HepG2 (cell line): ENCODE data around the gene DYNC2LI1. TPM values are rescaled to one million over a fixed set of nuclear protein-coding genes. Genes with fewer than 3 reads are reported as not detected.

Experiments used
- ARNT ChIP-seq: fragments of 450-650 bp; IDR thresholded peaks from 2 replicates; pipeline ENCODE4 v1.6.1; 2017
- KDM1A ChIP-seq: IDR thresholded peaks from 2 replicates; pipeline ENCODE4 v1.6.1; 2016; ENCODE audit warnings: missing compliant biosample characterization
- SIX1 ChIP-seq: sonication (generic); formaldehyde crosslinking; IDR thresholded peaks from 2 replicates; pipeline ENCODE4 v1.4.0; 2020; ENCODE audit warnings: missing genetic modification reagents, borderline replicate concordance
- ZNF605 ChIP-seq: sonication (generic); formaldehyde crosslinking; IDR thresholded peaks from 2 replicates; pipeline ENCODE4 v1.8.0; 2022; ENCODE audit warnings: mild to moderate bottlenecking, missing genetic modification reagents
- ZNF724P ChIP-seq: sonication (generic); formaldehyde crosslinking; IDR thresholded peaks from 2 replicates; pipeline ENCODE4 v1.8.0; 2022; ENCODE audit warnings: missing genetic modification reagents, borderline replicate concordance
- polyA plus RNA-seq, 8 experiments: library from polyadenylated mRNA; depleted of rRNA in 3 of 8; stranded (reverse) in 7 of 8; unstranded in 1 of 8; fragments of >200 nt; fragmentation: Illumina TruSeq in 4 of 8; extraction: Trizol in 4 of 8; gene quantifications; 2 replicates each; pipeline versions ENCODE4 v1.2.1 to v1.2.3, GENCODE V29; 2011 to 2016; ENCODE audit warnings: low read depth in 4 of 8, missing spikeins in 1 of 8, mixed read lengths in 1 of 8; ENCODE audit not compliant: insufficient read depth in 1 of 8
- total RNA-seq, 5 experiments: library from RNA; depleted of rRNA; stranded (reverse); fragments of >200 nt; fragmentation: Illumina TruSeq; extraction: Trizol; gene quantifications; 2 replicates each; pipeline ENCODE4 v1.2.3, GENCODE V29; 2016; ENCODE audit warnings: low read depth in 1 of 5
- TF ChIP-seq, protein P1 (sequence below): sonication (generic); formaldehyde crosslinking; IDR thresholded peaks from 2 replicates; pipeline ENCODE4 v1.4.0; 2020; ENCODE audit warnings: missing genetic modification reagents, borderline replicate concordance
- TF ChIP-seq, protein P2 (sequence below): sonication (generic); formaldehyde crosslinking; IDR thresholded peaks from 2 replicates; pipeline ENCODE4 v1.8.1; 2023; ENCODE audit warnings: mild to moderate bottlenecking, missing genetic modification reagents
- TF ChIP-seq, protein P3 (sequence below): sonication (generic); formaldehyde crosslinking; IDR thresholded peaks from 2 replicates; pipeline ENCODE4 v1.9.0; 2021; ENCODE audit warnings: missing genetic modification reagents, borderline replicate concordance
- TF ChIP-seq, protein P4 (sequence below): sonication (generic); formaldehyde crosslinking; IDR thresholded peaks from 2 replicates; pipeline ENCODE4 v1.5.1; 2020; ENCODE audit warnings: mild to moderate bottlenecking, missing genetic modification reagents, moderate library complexity

DYNC2LI1 gene
- total and polyA plus RNA-seq, 2 of the 13 experiments (the other 11 are each of a cell fraction or from before 2014, with no cell fraction given), result 16.9 to 23.2 TPM

DNA sequence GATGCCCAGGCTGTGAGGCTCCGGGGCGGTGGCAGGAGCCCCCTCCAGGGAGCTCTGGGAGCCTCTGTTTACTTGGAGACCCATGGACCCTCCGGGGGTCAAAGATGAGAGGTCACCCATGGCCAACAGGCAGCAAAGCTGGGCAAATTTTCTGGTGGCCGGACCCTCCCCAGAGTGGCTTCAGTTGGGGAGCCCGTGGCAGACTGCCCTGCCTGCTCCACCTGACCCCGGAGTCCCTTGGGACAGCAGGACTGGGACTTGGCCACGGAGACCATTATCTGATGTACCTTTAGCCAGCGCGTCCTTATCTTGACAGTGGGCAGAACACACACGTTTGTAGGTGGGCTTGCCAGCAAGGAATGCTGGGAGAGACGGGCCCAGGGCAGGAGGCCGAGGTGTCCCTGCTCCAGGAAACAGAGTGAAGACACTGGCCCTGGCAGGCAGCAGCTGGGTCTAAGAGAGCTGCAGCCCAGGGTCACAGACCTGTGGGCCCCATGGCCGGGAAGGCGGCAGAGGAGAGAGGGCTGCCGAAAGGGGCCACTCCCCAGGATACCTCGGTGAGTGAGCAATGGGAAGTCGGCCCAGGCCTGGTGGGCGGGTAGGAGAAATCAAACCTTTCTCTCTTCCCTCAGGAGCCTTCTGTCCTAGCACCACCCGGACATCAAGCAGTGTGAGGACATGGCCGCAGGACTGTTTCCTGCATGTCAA, 64.9 kb downstream of the DYNC2LI1 start, which contains the start of the genes ABCG5 and ABCG8 (continued):
- TF ChIP-seq, protein P1, sequence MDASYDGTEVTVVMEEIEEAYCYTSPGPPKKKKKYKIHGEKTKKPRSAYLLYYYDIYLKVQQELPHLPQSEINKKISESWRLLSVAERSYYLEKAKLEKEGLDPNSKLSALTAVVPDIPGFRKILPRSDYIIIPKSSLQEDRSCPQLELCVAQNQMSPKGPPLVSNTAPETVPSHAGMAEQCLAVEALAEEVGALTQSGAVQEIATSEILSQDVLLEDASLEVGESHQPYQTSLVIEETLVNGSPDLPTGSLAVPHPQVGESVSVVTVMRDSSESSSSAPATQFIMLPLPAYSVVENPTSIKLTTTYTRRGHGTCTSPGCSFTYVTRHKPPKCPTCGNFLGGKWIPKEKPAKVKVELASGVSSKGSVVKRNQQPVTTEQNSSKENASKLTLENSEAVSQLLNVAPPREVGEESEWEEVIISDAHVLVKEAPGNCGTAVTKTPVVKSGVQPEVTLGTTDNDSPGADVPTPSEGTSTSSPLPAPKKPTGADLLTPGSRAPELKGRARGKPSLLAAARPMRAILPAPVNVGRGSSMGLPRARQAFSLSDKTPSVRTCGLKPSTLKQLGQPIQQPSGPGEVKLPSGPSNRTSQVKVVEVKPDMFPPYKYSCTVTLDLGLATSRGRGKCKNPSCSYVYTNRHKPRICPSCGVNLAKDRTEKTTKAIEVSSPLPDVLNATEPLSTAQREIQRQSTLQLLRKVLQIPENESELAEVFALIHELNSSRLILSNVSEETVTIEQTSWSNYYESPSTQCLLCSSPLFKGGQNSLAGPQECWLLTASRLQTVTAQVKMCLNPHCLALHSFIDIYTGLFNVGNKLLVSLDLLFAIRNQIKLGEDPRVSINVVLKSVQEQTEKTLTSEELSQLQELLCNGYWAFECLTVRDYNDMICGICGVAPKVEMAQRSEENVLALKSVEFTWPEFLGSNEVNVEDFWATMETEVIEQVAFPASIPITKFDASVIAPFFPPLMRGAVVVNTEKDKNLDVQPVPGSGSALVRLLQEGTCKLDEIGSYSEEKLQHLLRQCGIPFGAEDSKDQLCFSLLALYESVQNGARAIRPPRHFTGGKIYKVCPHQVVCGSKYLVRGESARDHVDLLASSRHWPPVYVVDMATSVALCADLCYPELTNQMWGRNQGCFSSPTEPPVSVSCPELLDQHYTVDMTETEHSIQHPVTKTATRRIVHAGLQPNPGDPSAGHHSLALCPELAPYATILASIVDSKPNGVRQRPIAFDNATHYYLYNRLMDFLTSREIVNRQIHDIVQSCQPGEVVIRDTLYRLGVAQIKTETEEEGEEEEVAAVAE (CRISPR knock-in tag), result no peak
- no peak for TF ChIP-seq ARNT
- TF ChIP-seq ZNF605 (CRISPR knock-in tag), result peak; percentile 10; the same call in 1 of the 2 replicates
- TF ChIP-seq, protein P2, sequence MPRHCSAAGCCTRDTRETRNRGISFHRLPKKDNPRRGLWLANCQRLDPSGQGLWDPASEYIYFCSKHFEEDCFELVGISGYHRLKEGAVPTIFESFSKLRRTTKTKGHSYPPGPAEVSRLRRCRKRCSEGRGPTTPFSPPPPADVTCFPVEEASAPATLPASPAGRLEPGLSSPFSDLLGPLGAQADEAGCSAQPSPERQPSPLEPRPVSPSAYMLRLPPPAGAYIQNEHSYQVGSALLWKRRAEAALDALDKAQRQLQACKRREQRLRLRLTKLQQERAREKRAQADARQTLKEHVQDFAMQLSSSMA, result peak; percentile 93
- TF ChIP-seq, protein P3, sequence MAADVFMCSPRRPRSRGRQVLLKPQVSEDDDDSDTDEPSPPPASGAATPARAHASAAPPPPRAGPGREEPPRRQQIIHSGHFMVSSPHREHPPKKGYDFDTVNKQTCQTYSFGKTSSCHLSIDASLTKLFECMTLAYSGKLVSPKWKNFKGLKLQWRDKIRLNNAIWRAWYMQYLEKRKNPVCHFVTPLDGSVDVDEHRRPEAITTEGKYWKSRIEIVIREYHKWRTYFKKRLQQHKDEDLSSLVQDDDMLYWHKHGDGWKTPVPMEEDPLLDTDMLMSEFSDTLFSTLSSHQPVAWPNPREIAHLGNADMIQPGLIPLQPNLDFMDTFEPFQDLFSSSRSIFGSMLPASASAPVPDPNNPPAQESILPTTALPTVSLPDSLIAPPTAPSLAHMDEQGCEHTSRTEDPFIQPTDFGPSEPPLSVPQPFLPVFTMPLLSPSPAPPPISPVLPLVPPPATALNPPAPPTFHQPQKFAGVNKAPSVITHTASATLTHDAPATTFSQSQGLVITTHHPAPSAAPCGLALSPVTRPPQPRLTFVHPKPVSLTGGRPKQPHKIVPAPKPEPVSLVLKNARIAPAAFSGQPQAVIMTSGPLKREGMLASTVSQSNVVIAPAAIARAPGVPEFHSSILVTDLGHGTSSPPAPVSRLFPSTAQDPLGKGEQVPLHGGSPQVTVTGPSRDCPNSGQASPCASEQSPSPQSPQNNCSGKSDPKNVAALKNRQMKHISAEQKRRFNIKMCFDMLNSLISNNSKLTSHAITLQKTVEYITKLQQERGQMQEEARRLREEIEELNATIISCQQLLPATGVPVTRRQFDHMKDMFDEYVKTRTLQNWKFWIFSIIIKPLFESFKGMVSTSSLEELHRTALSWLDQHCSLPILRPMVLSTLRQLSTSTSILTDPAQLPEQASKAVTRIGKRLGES (CRISPR knock-in tag), result no peak
- TF ChIP-seq KDM1A (CRISPR knock-in tag), result no peak
- no peak for TF ChIP-seq SIX1 (CRISPR knock-in tag)
- TF ChIP-seq ZNF724P (CRISPR knock-in tag), result no peak
- TF ChIP-seq, protein P4, sequence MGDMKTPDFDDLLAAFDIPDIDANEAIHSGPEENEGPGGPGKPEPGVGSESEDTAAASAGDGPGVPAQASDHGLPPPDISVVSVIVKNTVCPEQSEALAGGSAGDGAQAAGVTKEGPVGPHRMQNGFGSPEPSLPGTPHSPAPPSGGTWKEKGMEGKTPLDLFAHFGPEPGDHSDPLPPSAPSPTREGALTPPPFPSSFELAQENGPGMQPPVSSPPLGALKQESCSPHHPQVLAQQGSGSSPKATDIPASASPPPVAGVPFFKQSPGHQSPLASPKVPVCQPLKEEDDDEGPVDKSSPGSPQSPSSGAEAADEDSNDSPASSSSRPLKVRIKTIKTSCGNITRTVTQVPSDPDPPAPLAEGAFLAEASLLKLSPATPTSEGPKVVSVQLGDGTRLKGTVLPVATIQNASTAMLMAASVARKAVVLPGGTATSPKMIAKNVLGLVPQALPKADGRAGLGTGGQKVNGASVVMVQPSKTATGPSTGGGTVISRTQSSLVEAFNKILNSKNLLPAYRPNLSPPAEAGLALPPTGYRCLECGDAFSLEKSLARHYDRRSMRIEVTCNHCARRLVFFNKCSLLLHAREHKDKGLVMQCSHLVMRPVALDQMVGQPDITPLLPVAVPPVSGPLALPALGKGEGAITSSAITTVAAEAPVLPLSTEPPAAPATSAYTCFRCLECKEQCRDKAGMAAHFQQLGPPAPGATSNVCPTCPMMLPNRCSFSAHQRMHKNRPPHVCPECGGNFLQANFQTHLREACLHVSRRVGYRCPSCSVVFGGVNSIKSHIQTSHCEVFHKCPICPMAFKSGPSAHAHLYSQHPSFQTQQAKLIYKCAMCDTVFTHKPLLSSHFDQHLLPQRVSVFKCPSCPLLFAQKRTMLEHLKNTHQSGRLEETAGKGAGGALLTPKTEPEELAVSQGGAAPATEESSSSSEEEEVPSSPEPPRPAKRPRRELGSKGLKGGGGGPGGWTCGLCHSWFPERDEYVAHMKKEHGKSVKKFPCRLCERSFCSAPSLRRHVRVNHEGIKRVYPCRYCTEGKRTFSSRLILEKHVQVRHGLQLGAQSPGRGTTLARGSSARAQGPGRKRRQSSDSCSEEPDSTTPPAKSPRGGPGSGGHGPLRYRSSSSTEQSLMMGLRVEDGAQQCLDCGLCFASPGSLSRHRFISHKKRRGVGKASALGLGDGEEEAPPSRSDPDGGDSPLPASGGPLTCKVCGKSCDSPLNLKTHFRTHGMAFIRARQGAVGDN (CRISPR knock-in tag), result peak; percentile 98
